ENCODE data around the gene UTF1. TPM values are rescaled to one million over a fixed set of nuclear protein-coding genes. Genes with fewer than 3 reads are reported as not detected.

Gene UTF1
- polyA plus RNA-seq, 3 donors, result 0.14 to 0.48 (median 0.24) TPM

- peaks cover 36% of the 10 kb centered on the region for H3K79me2 ChIP-seq (ENCODE audit: insufficient read depth, low read length)
- intact Hi-C loops (cut with micrococcal nuclease), result no loop called here
- peak within 1 kb of the TSS; percentile 97 for H3K9ac ChIP-seq (ENCODE audit: insufficient read depth, low read length, poor library complexity, severe bottlenecking)
- Mint-ChIP-seq H3K9me3 (peaks cover 0 to 2% (median 0%) of the 10 kb centered on the region in 7 donors), H3K4me3 (peak within 1 kb of the TSS; percentile 90 to 91), H3K36me3 (peaks cover 25 to 34% of the 10 kb centered on the region in 2 donors), H3K27ac (peak within 1 kb of the TSS; percentile 99 to 100 (median 100)), H3K27me3 (ENCODE audit: low read depth in 3 of 3) (peaks cover 0 to 18% (median 2%) of the 10 kb centered on the region in 3 donors), H3K4me1 (peaks cover 57% of the 10 kb centered on the region)
- peak within 1 kb of the TSS; percentile 96 to 99 for H3K27ac ChIP-seq (ENCODE audit: low read depth in 1 of 2, low read length in 2 of 2)
- H3K4me2 ChIP-seq (replicated peaks; ENCODE audit: extremely low read depth, low read length, poor library complexity, severe bottlenecking), result peak within 1 kb of the TSS; percentile 99
- no peak within 1 kb of the TSS for H2AFZ ChIP-seq (ENCODE audit: insufficient read depth, low read depth, low read length, poor library complexity, severe bottlenecking)
- peak within 1 kb of the TSS; percentile 61 to 94 (median 81) for H3K4me3 ChIP-seq (replicated peaks in 1 of 3; ENCODE audit: low read depth in 2 of 3, low read length in 3 of 3)
- TF ChIP-seq CTCF (IDR thresholded peaks at IDR 0.05), result no peak
- H3K9me3 ChIP-seq (replicated peaks in 1 of 2; ENCODE audit: control insufficient read depth in 1 of 2, insufficient read depth in 1 of 2, low read length in 2 of 2), result no peaks in the 10 kb centered on the region
- DNase-seq, result peak; percentile 59 to 65 (median 61)
- peaks cover 44% of the 10 kb centered on the region for H4K20me1 ChIP-seq (ENCODE audit: insufficient read depth, low read length)
- peaks cover 28 to 34% of the 10 kb centered on the region in 2 donors for H3K36me3 ChIP-seq (replicated peaks in 1 of 2; ENCODE audit: control insufficient read depth in 1 of 2, insufficient read depth in 2 of 2, low read length in 2 of 2)
- H3K4me1 ChIP-seq (ENCODE audit: control insufficient read depth in 1 of 2, insufficient read depth in 2 of 2, low read length in 2 of 2), result peaks cover 73 to 83% of the 10 kb centered on the region in 2 donors
- 1% methylated on average over 60 of the region's 63 CpGs for WGBS (ENCODE audit: insufficient coverage)
- H3K27me3 ChIP-seq (ENCODE audit: control insufficient read depth in 2 of 2, insufficient read depth in 2 of 2, low read length in 2 of 2), result no peaks in the 10 kb centered on the region
These were observed 46.6 kb downstream of the UTF1 start, which contains the start of gene ADAM8 for GRCh38 chr10:133276435-133277201. TSS of gene ADAM8 (minus strand) at chr10:133276868. CDS start at chr10:133276817, 51 bp downstream.

DNA sequence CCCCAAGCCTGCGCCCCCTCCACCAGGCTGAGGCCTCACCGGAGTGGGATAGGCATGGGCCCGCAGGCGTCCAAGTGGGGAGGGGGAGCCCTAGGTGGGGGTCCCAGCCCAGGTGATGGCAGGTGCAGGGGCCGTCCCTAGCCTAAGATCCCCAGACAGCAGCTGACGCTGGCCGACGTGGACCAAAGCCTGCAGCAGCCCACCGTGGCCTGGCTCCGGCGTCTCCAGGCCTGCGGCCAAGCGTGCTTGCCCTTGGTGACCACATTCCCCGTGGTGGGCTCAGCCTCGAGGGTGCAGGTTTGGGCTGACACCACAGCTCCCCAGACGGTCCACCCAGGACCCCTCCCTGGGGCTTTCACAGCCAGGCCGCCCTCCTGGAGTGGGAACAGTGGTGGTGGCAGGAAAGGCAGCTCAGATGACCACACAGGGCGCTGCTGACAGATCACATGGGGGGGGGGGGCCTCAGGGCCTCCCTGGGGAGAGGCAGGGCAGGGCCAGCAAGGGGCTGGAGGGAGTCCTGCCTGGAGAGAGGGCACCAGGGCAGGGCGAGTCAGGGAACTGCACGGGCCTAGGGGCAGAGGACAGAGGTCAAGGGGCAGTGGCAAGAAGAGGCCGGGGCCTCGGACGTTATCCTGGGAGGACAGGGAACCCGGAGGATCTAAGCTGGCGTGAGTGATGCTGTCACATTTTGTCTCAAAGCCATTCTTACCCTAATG lies 47.4 kb downstream of the UTF1 start:
- Mint-ChIP-seq H3K36me3 (peaks cover 26 to 34% of the 10 kb centered on the region in 2 donors), H3K4me1 (peaks cover 57% of the 10 kb centered on the region), H3K4me3 (peak overlapping the region; percentile 83 to 91), H3K27me3 (ENCODE audit: low read depth in 3 of 3) (peaks cover 0 to 15% (median 2%) of the 10 kb centered on the region in 3 donors), H3K27ac (peak overlapping the region; percentile 99 to 100 (median 100)), H3K9me3 (peaks cover 0 to 2% (median 0%) of the 10 kb centered on the region in 7 donors)
- no peaks in the 10 kb centered on the region for H3K9me3 ChIP-seq (replicated peaks in 1 of 2; ENCODE audit: control insufficient read depth in 1 of 2, insufficient read depth in 1 of 2, low read length in 2 of 2)
- peaks cover 30 to 36% of the 10 kb centered on the region in 2 donors for H3K36me3 ChIP-seq (replicated peaks in 1 of 2; ENCODE audit: control insufficient read depth in 1 of 2, insufficient read depth in 2 of 2, low read length in 2 of 2)
- H3K4me1 ChIP-seq (ENCODE audit: control insufficient read depth in 1 of 2, insufficient read depth in 2 of 2, low read length in 2 of 2), result peaks cover 73 to 83% of the 10 kb centered on the region in 2 donors
- peaks cover 36% of the 10 kb centered on the region for H3K79me2 ChIP-seq (ENCODE audit: insufficient read depth, low read length)
- peak overlapping the region in 1 of 3 experiments; percentile 94 for H3K4me3 ChIP-seq (replicated peaks in 1 of 3; ENCODE audit: low read depth in 2 of 3, low read length in 3 of 3)
- peaks cover 37% of the 10 kb centered on the region for H4K20me1 ChIP-seq (ENCODE audit: insufficient read depth, low read length)
- WGBS (ENCODE audit: insufficient coverage), result 88% methylated on average over 12 of the region's 25 CpGs
- H3K4me2 ChIP-seq (replicated peaks; ENCODE audit: extremely low read depth, low read length, poor library complexity, severe bottlenecking), result peak overlapping the region; percentile 99
- H3K27me3 ChIP-seq (ENCODE audit: control insufficient read depth in 2 of 2, insufficient read depth in 2 of 2, low read length in 2 of 2), result no peaks in the 10 kb centered on the region
- intact Hi-C loops (cut with micrococcal nuclease), result no loop called here
- no peak overlapping the region for H2AFZ ChIP-seq (ENCODE audit: insufficient read depth, low read depth, low read length, poor library complexity, severe bottlenecking)
- TF ChIP-seq CTCF (IDR thresholded peaks at IDR 0.05), result no peak
- peak overlapping the region; percentile 97 for H3K9ac ChIP-seq (ENCODE audit: insufficient read depth, low read length, poor library complexity, severe bottlenecking)
- H3K27ac ChIP-seq (ENCODE audit: low read depth in 1 of 2, low read length in 2 of 2), result peak overlapping the region; percentile 96 to 99
- no peak for DNase-seq

Data from CD14-positive monocyte (primary cell).